Measurements from ENCODE around the gene ARSB. TPM values are rescaled to one million over a fixed set of nuclear protein-coding genes. Genes with fewer than 3 reads are reported as not detected.

Gene ARSB
- polyA plus RNA-seq, 1 of the 3 experiments (the other 2 are of a cell fraction) = 12.5 TPM

- H3K4me2 ChIP-seq = peak overlapping the region; percentile 21; the same call in 1 of the 2 replicates
- WGBS (ENCODE audit: low lambda C conversion rate) = 86% methylated on average over 3 of the region's 3 CpGs
- peaks cover 7% of the 10 kb centered on the region for H3F3A ChIP-seq (replicated peaks; ENCODE audit: insufficient read depth)
- ChIA-PET CTCF (interaction anchor here (0.8 to 1.5 kb wide), 5 partner anchors 20 to 459 kb away, joined by 3 to 4 read pairs (median 3); no protein-coding TSS in a partner anchor), POLR2A (no interaction called here)
- no peak for TF ChIP-seq IRF3 (IDR thresholded peaks at IDR 0.05; ENCODE audit: low read depth, low read length)
- no peak for TF ChIP-seq POLR2AphosphoS5 (IDR thresholded peaks at IDR 0.05; ENCODE audit: low read depth, low read length)
- no peak for TF ChIP-seq GATA2 (CRISPR knock-in tag; IDR thresholded peaks at IDR 0.05)
- no peak for TF ChIP-seq MEF2A (IDR thresholded peaks at IDR 0.05; ENCODE audit: borderline replicate concordance, low read depth)
- no peak for TF ChIP-seq NRF1 (IDR thresholded peaks at IDR 0.05; ENCODE audit: low read depth, low read length)
- TF ChIP-seq TAF1 (IDR thresholded peaks at IDR 0.05; ENCODE audit: borderline replicate concordance, low read depth, low read length) = no peak
- no peak for TF ChIP-seq RAD21 (IDR thresholded peaks at IDR 0.05; ENCODE audit: low read length)
- no peak for TF ChIP-seq SIN3A (IDR thresholded peaks at IDR 0.05; ENCODE audit: borderline replicate concordance, low read depth, low read length)
- TF ChIP-seq USF2 (IDR thresholded peaks at IDR 0.05; ENCODE audit: borderline replicate concordance, low read depth, low read length) = no peak
- TF ChIP-seq TEAD4 (IDR thresholded peaks at IDR 0.05; ENCODE audit: borderline replicate concordance, insufficient read depth) = no peak
- TF ChIP-seq GABPA (IDR thresholded peaks at IDR 0.05; ENCODE audit: low read depth) = no peak
- TF ChIP-seq RCOR1 (IDR thresholded peaks at IDR 0.05; ENCODE audit: low read length) = no peak
- TF ChIP-seq, protein P1, sequence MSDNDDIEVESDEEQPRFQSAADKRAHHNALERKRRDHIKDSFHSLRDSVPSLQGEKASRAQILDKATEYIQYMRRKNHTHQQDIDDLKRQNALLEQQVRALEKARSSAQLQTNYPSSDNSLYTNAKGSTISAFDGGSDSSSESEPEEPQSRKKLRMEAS (IDR thresholded peaks at IDR 0.05; ENCODE audit: low read depth) = no peak
- no peak for TF ChIP-seq JUND (IDR thresholded peaks at IDR 0.05)
- no peak for TF ChIP-seq MXI1 (IDR thresholded peaks at IDR 0.05; ENCODE audit: low read depth, low read length)
- TF ChIP-seq CHD2 (IDR thresholded peaks at IDR 0.05; ENCODE audit: low read length, partially characterized antibody) = no peak
- no peak for TF ChIP-seq PBX3 (IDR thresholded peaks at IDR 0.05)
- no peak for TF ChIP-seq FOSL2 (IDR thresholded peaks at IDR 0.05; ENCODE audit: borderline replicate concordance, low read depth)
- TF ChIP-seq RXRA (IDR thresholded peaks at IDR 0.05; ENCODE audit: borderline replicate concordance, low read depth) = no peak
- no peak overlapping the region for H3K9ac ChIP-seq
- H3K4me1 ChIP-seq (ENCODE audit: control insufficient read depth in 1 of 2, insufficient read depth in 2 of 2, low read depth in 1 of 2, low read length in 1 of 2) = peaks cover 8% of the 10 kb centered on the region in 2 experiments; a peak in 2 of 4 replicates
- no peaks in the 10 kb centered on the region for H3K36me3 ChIP-seq (replicated peaks in 1 of 2; ENCODE audit: control insufficient read depth in 1 of 2, insufficient read depth in 2 of 2, low read length in 1 of 2)
- DNase-seq = no peak
- peak overlapping the region; percentile 5 to 67; a peak in 2 of 4 replicates for H3K27ac ChIP-seq (ENCODE audit: low read depth in 2 of 2, low read length in 1 of 2)
- H3K4me3 ChIP-seq (ENCODE audit: low read depth in 2 of 2, low read length in 1 of 2) = no peak overlapping the region
- H2AFZ ChIP-seq (ENCODE audit: low read depth) = peak overlapping the region; percentile 62; the same call in 1 of the 2 replicates
- H4K20me1 ChIP-seq (ENCODE audit: insufficient read depth) = no peaks in the 10 kb centered on the region
- no peaks in the 10 kb centered on the region for H3K9me2 ChIP-seq
- H3K9me3 ChIP-seq = no peaks in the 10 kb centered on the region
- H3K79me2 ChIP-seq (ENCODE audit: insufficient read depth) = no peaks in the 10 kb centered on the region
- H3K27me3 ChIP-seq (ENCODE audit: insufficient read depth) = no peaks in the 10 kb centered on the region
Measured at GRCh38 chr5:78927657-78928282, 57.3 kb downstream of the ARSB start.

Data from SK-N-SH (cell line).